Endothelial cell of umbilical vein (primary cell): Measurements from ENCODE around the gene CEP192. TPM values are rescaled to one million over a fixed set of nuclear protein-coding genes. Genes with fewer than 3 reads are reported as not detected.

Source experiments
- BruUV-seq: library from RNA; stranded (reverse); fragments of 400-500 nt; replicated peaks from 2 replicates; lab custom pipeline; 2021; lab: Mats Ljungman, UMichigan
- CTCF ChIA-PET: fragments of 300-600, 350-600 bp; sonication (Branson Sonifier 250); formaldehyde crosslinking; loops from one replicate; lab custom pipeline; 2021; ENCODE audit warnings: antibody characterized with exemption, inconsistent platforms; lab: Charles Lee
- POLR2A ChIA-PET: fragments of 300-600, 350-600 bp; sonication (Branson Sonifier 250); formaldehyde crosslinking; loops from one replicate; lab custom pipeline; 2021; ENCODE audit warnings: antibody characterized with exemption, inconsistent platforms; lab: Charles Lee
- DNase-seq: peaks from one replicate; pipeline ENCODE4 v3.0.0-alpha.2; 2011; ENCODE audit warnings: low read depth, low spot score
- FAIRE-seq: peaks from 2 replicates; lab custom pipeline; 2011; peaks lifted over from hg19 to GRCh38; lab: Jason Lieb, UNC
- H2AFZ ChIP-seq: 2 replicates; pipeline ENCODE4 v1.6.0; 2012; ENCODE audit warnings: low read depth, low read length, control low read depth, inconsistent platforms
- H3K27ac ChIP-seq: 2 replicates; pipeline ENCODE4 v1.5.1; 2011; ENCODE audit warnings: low read depth, mild to moderate bottlenecking, control low read depth, low read length, moderate library complexity; ENCODE audit not compliant: insufficient read depth
- H3K27me3 ChIP-seq, 2 experiments: 2 replicates each; pipeline versions ENCODE4 v1.6.0 to v1.6.1; 2011; ENCODE audit warnings: low read length in 2 of 2, mixed read lengths in 1 of 2; ENCODE audit not compliant: control insufficient read depth in 2 of 2, insufficient read depth in 2 of 2
- H3K36me3 ChIP-seq, 2 experiments: 2 replicates in 1 of 2; 3 replicates in 1 of 2; pipeline ENCODE4 v1.5.1; 2011; ENCODE audit warnings: low read length in 2 of 2, mild to moderate bottlenecking in 1 of 2, moderate library complexity in 1 of 2; ENCODE audit not compliant: control insufficient read depth in 2 of 2, insufficient read depth in 2 of 2; ENCODE audit errors: extremely low read depth in 1 of 2
- H3K4me1 ChIP-seq: 3 replicates; pipeline ENCODE4 v1.5.1; 2011; ENCODE audit warnings: mild to moderate bottlenecking, low read length; ENCODE audit not compliant: control insufficient read depth, insufficient read depth; ENCODE audit errors: extremely low read depth
- H3K4me2 ChIP-seq: 2 replicates; pipeline ENCODE4 v1.6.1; 2011; ENCODE audit warnings: low read length, control low read depth, mixed read lengths; ENCODE audit not compliant: insufficient read depth
- H3K4me3 ChIP-seq, 3 experiments: fragments of 200-600 bp in 1 of 3; sonication (generic), shearing (Covaris generic) in 1 of 3; replicated peaks in 1 of 3; 2 replicates each; pipeline ENCODE4 v1.5.1; 2011 to 2016; ENCODE audit warnings: control low read depth in 3 of 3, low read length in 3 of 3, mild to moderate bottlenecking in 2 of 3, inconsistent platforms in 1 of 3, low read depth in 1 of 3, moderate library complexity in 1 of 3; ENCODE audit not compliant: insufficient read depth in 1 of 3
- H3K79me2 ChIP-seq: 2 replicates; pipeline ENCODE4 v1.6.0; 2012; ENCODE audit warnings: low read length, inconsistent platforms; ENCODE audit not compliant: control insufficient read depth, insufficient read depth
- H3K9ac ChIP-seq: replicated peaks from 2 replicates; pipeline ENCODE3; 2011; ENCODE audit warnings: low read length, control low read depth; ENCODE audit not compliant: insufficient read depth; ENCODE audit errors: extremely low read depth
- H3K9me1 ChIP-seq: replicated peaks from 3 replicates; pipeline ENCODE4 v1.6.0; 2011; ENCODE audit warnings: mild to moderate bottlenecking, low read length; ENCODE audit not compliant: control insufficient read depth, insufficient read depth; ENCODE audit errors: extremely low read depth
- H3K9me3 ChIP-seq: replicated peaks from 2 replicates; pipeline ENCODE4 v1.5.1; 2012; ENCODE audit warnings: low read length, inconsistent platforms; ENCODE audit not compliant: control insufficient read depth, insufficient read depth
- H4K20me1 ChIP-seq: replicated peaks from 2 replicates; pipeline ENCODE3; 2011; ENCODE audit warnings: mild to moderate bottlenecking, low read length; ENCODE audit not compliant: control insufficient read depth, insufficient read depth; ENCODE audit errors: extremely low read depth
- EZH2 ChIP-seq: IDR thresholded peaks from 2 replicates; pipeline ENCODE4 v1.6.1; 2012; ENCODE audit warnings: borderline replicate concordance, low read depth, mild to moderate bottlenecking, moderate library complexity, low read length, inconsistent platforms; ENCODE audit not compliant: severe bottlenecking
- FOS ChIP-seq: IDR thresholded peaks from 2 replicates; pipeline ENCODE4 v1.6.1; 2011; ENCODE audit warnings: mild to moderate bottlenecking, low read length, moderate library complexity, borderline replicate concordance; ENCODE audit not compliant: insufficient read depth
- GATA2 ChIP-seq: IDR thresholded peaks from 2 replicates; pipeline ENCODE4 v1.7.0; 2011; ENCODE audit warnings: low read depth, mild to moderate bottlenecking, moderate library complexity, mixed read lengths, low read length; ENCODE audit not compliant: insufficient read length, insufficient read depth
- JUN ChIP-seq: IDR thresholded peaks from 2 replicates; pipeline ENCODE4 v1.6.1; 2011; ENCODE audit warnings: borderline replicate concordance, low read depth; ENCODE audit not compliant: insufficient read length, insufficient read depth
- MYC ChIP-seq: IDR thresholded peaks from one replicate; pipeline ENCODE4 v1.6.1; 2011; ENCODE audit warnings: mild to moderate bottlenecking, low read depth, low read length
- POLR2A ChIP-seq: IDR thresholded peaks from 2 replicates; pipeline ENCODE4 v1.6.1; 2012; ENCODE audit warnings: low read depth, mild to moderate bottlenecking, control low read depth, low read length
- POLR2AphosphoS5 ChIP-seq: IDR thresholded peaks from 2 replicates; pipeline ENCODE4 v1.6.1; 2012; ENCODE audit warnings: low read depth, mild to moderate bottlenecking, control low read depth, low read length, moderate library complexity; ENCODE audit not compliant: insufficient read depth
- dilution Hi-C: fragments of 300-500 bp; cut with MboI; formaldehyde crosslinking; loops from one replicate; pipeline ENCODE4 v1.15.0; 2019; ENCODE audit warnings: low sequenced_read_pairs; ENCODE audit not compliant: extremely low pct_ligation_motif_present
- intact Hi-C: fragments of 100-400 bp; cut with micrococcal nuclease; formaldehyde crosslinking; loops from one replicate; pipeline ENCODE4 v1.10.0; 2022
- polyA plus RNA-seq, 4 experiments: library from polyadenylated mRNA; depleted of rRNA in 3 of 4; stranded (reverse) in 3 of 4; unstranded in 1 of 4; fragments of >200 nt; gene quantifications; 2 replicates each; pipeline versions ENCODE4 v1.2.1 to v1.2.3, GENCODE V29; 2011 to 2012; ENCODE audit warnings: missing spikeins in 1 of 4
- total RNA-seq: library from RNA; stranded (reverse); gene quantifications from 2 replicates; pipeline ENCODE4 v1.2.3, GENCODE V29; 2021
- TF ChIP-seq, protein P1 (sequence below), 2 donors: IDR thresholded peaks; 1 replicate in 1 of 2; 2 replicates in 1 of 2; pipeline ENCODE4 v1.5.1; 2011; ENCODE audit warnings: low read length in 2 of 2, mild to moderate bottlenecking in 2 of 2, moderate library complexity in 2 of 2, control low read depth in 1 of 2, inconsistent platforms in 1 of 2, low read depth in 1 of 2; ENCODE audit not compliant: insufficient read depth in 1 of 2; ENCODE audit errors: extremely low read depth in 1 of 2
- TF ChIP-seq, protein P2 (sequence below): IDR thresholded peaks from 2 replicates; pipeline ENCODE4 v1.6.1; 2011; ENCODE audit not compliant: insufficient read depth, insufficient read length

The CEP192 gene
- total and polyA plus RNA-seq, 2 donors (not counting 3 experiments of a cell fraction or from before 2014, with no cell fraction given) = 14.5 to 22.9 TPM

DNA sequence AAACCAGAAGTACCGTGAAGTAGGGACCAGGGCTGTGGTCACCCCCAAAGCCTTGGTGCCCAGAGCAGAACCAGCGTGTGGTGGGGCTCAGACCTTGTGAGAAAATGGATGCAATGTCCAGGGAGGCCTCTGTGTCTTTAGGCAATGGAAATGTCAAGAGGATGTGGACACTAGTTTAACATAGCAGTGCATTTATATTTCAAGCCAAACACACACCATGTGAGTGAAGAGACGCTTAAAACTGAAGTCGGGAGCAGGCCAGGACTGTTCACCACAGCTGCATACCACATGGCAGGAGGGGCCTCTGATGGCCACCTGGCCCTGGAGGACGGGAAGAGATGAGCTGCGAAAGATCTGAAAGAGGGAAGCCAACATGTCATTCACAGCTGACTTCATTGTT is 140.1 kb downstream of the CEP192 start:
- intact Hi-C loops (no loop called here), dilution Hi-C loops (no loop called here)
- FAIRE-seq = no peak
- CTCF ChIA-PET = no interaction called here
- Histone ChIP-seq H3K9me3 (no peaks in the 10 kb centered on the region), H3K4me1 (no peaks in the 10 kb centered on the region), H2AFZ (no peak overlapping the region), H3K9me1 (no peaks in the 10 kb centered on the region), H3K4me3 (no peak overlapping the region), H4K20me1 (no peaks in the 10 kb centered on the region), H3K4me2 (no peak overlapping the region), H3K27ac (no peak overlapping the region), H3K9ac (no peak overlapping the region), H3K27me3 (peaks cover 2 to 9% of the 10 kb centered on the region in 2 experiments), H3K79me2 (no peaks in the 10 kb centered on the region), H3K36me3 (peaks cover 0 to 6% of the 10 kb centered on the region in 2 experiments)
- POLR2A ChIA-PET = no interaction called here
- TF ChIP-seq POLR2A = no peak
- no peak for TF ChIP-seq POLR2AphosphoS5
- TF ChIP-seq MYC = no peak
- TF ChIP-seq JUN = no peak
- no peak for TF ChIP-seq FOS
- no peak for TF ChIP-seq EZH2
- TF ChIP-seq, protein P1, sequence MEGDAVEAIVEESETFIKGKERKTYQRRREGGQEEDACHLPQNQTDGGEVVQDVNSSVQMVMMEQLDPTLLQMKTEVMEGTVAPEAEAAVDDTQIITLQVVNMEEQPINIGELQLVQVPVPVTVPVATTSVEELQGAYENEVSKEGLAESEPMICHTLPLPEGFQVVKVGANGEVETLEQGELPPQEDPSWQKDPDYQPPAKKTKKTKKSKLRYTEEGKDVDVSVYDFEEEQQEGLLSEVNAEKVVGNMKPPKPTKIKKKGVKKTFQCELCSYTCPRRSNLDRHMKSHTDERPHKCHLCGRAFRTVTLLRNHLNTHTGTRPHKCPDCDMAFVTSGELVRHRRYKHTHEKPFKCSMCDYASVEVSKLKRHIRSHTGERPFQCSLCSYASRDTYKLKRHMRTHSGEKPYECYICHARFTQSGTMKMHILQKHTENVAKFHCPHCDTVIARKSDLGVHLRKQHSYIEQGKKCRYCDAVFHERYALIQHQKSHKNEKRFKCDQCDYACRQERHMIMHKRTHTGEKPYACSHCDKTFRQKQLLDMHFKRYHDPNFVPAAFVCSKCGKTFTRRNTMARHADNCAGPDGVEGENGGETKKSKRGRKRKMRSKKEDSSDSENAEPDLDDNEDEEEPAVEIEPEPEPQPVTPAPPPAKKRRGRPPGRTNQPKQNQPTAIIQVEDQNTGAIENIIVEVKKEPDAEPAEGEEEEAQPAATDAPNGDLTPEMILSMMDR (IDR thresholded peaks at IDR 0.05; ENCODE audit: extremely low read depth in 1 of 2, insufficient read depth in 1 of 2, low read depth in 1 of 2, low read length in 2 of 2) = no peak
- no peak for TF ChIP-seq GATA2
- TF ChIP-seq, protein P2, sequence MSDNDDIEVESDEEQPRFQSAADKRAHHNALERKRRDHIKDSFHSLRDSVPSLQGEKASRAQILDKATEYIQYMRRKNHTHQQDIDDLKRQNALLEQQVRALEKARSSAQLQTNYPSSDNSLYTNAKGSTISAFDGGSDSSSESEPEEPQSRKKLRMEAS = no peak
- BruUV-seq = no TSS peak
- DNase-seq = no peak
